MM.1S (cell line): ENCODE measurements around the gene MACROD2.

Source experiments
- DNase-seq: peaks from one replicate; pipeline ENCODE4 v3.0.0-alpha.2; 2015
- H2AFZ ChIP-seq: fragments of 300-600 bp; sonication (generic); 2 replicates; pipeline ENCODE4 v1.6.0; 2016; ENCODE audit warnings: antibody characterized with exemption, low read length
- H3F3A ChIP-seq: fragments of 300-600 bp; sonication (generic); 2 replicates; pipeline ENCODE4 v1.6.1; 2016; ENCODE audit warnings: mild to moderate bottlenecking, antibody characterized with exemption, low read length, moderate library complexity, mixed read lengths; ENCODE audit not compliant: insufficient read depth
- H3K27ac ChIP-seq: fragments of 300-600 bp; sonication (generic); 2 replicates; pipeline ENCODE4 v1.5.1; 2016; ENCODE audit warnings: mild to moderate bottlenecking, low read length
- H3K27me3 ChIP-seq: fragments of 300-600 bp; sonication (generic); replicated peaks from 2 replicates; pipeline ENCODE4 v1.6.0; 2016; ENCODE audit warnings: low read length; ENCODE audit not compliant: insufficient read depth
- H3K36me3 ChIP-seq: fragments of 300-600 bp; sonication (generic); replicated peaks from 2 replicates; pipeline ENCODE4 v1.6.1; 2016; ENCODE audit warnings: mild to moderate bottlenecking, low read length, mixed read lengths; ENCODE audit not compliant: insufficient read depth
- H3K4me1 ChIP-seq: fragments of 300-600 bp; sonication (generic); 2 replicates; pipeline ENCODE4 v1.6.1; 2016; ENCODE audit warnings: low read length, mixed read lengths
- H3K4me2 ChIP-seq: fragments of 300-600 bp; sonication (generic); 2 replicates; pipeline ENCODE4 v1.6.0; 2016; ENCODE audit warnings: low read depth, low read length
- H3K4me3 ChIP-seq: fragments of 300-600 bp; sonication (generic); 2 replicates; pipeline ENCODE4 v1.5.1; 2016; ENCODE audit warnings: low read length, mixed read lengths
- H3K79me2 ChIP-seq: fragments of 300-600 bp; sonication (generic); 2 replicates; pipeline ENCODE4 v1.6.1; 2016; ENCODE audit warnings: mixed run types, low read length, mixed read lengths
- H3K9ac ChIP-seq: fragments of 300-600 bp; sonication (generic); 2 replicates; pipeline ENCODE4 v1.6.1; 2016; ENCODE audit warnings: low read length, mixed read lengths
- H3K9me2 ChIP-seq: fragments of 300-600 bp; sonication (generic); replicated peaks from 2 replicates; pipeline ENCODE4 v1.6.1; 2016; ENCODE audit warnings: mild to moderate bottlenecking, low read length, mixed read lengths; ENCODE audit not compliant: insufficient read depth
- H3K9me3 ChIP-seq: fragments of 300-600 bp; sonication (generic); replicated peaks from 2 replicates; pipeline ENCODE4 v1.6.1; 2016; ENCODE audit warnings: mild to moderate bottlenecking, low read length, mixed read lengths; ENCODE audit not compliant: insufficient read depth
- H4K20me1 ChIP-seq: fragments of 300-600 bp; sonication (generic); 2 replicates; pipeline ENCODE4 v1.6.1; 2016; ENCODE audit warnings: mild to moderate bottlenecking, low read length, moderate library complexity, mixed read lengths; ENCODE audit not compliant: insufficient read depth
- CTCF ChIP-seq: fragments of 300-600 bp; sonication (generic); IDR thresholded peaks from 2 replicates; pipeline ENCODE4 v1.5.1; 2016; ENCODE audit warnings: antibody characterized with exemption, low read length, mixed read lengths
- EZH2 ChIP-seq: fragments of 300-600 bp; sonication (generic); optimal IDR thresholded peaks from 2 replicates; pipeline ENCODE3; 2017; ENCODE audit warnings: low read depth, mild to moderate bottlenecking, antibody characterized with exemption, low read length, mixed read lengths
- EZH2phosphoT487 ChIP-seq: fragments of 300-600 bp; sonication (generic); IDR thresholded peaks from 2 replicates; pipeline ENCODE4 v1.6.1; 2018; ENCODE audit warnings: antibody characterized with exemption, low read length

MACROD2 gene

DNA sequence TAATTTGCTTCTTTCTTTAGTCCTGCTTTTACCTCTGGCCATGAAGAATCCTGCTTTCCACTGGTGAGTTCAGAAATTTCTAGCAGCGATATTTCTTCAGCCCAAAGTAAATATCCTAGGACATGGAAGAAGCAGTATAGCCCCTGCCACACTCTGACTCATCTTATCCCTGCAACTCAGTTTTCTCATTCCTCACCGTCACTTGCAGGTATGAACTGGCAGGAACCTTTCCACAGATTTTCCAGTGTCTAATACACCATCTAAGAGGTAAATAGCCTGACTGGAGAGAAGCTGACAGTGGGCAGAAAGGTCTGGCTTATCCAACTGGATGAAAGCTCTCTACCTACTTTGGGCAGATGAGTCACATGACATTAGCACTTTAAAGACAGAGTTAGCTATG is 1158.8 kb downstream of the MACROD2 start:
- Histone ChIP-seq H3K9ac (no peak overlapping the region), H3K27ac (no peak overlapping the region), H3K4me1 (no peaks in the 10 kb centered on the region), H3K27me3 (no peaks in the 10 kb centered on the region), H3F3A (no peaks in the 10 kb centered on the region), H3K4me2 (no peak overlapping the region), H3K9me2 (no peaks in the 10 kb centered on the region), H3K79me2 (no peaks in the 10 kb centered on the region), H3K36me3 (no peaks in the 10 kb centered on the region), H3K4me3 (no peak overlapping the region), H4K20me1 (no peaks in the 10 kb centered on the region), H2AFZ (no peak overlapping the region), H3K9me3 (no peaks in the 10 kb centered on the region)
- DNase-seq: no peak
- TF ChIP-seq CTCF (no peak), EZH2 (no peak), EZH2phosphoT487 (no peak)

DNA sequence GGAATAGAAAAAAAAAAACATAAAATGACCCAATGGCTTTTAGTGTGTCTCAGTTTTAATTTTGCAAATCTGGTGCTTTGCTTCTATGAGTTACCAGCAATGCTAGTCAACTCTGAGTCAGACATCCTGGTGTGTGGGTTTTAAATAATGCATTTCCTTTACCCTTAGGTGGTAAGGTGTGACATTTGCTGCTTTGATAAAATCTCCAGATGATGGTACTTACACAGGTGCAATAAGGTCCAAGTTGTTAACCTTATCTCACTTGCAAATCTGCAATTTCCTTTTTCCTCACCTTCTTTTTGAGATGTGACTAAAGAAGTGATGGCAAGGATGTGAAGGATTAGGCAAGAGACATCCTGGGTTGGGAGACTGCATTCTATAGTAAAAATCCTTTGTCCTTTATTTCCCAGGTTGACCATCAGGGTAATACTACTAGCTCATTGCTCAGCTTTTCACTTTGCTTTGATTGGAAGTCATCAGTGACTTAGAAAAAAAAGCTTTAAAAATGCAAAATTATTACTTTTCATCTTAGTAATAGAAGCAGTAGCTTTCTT is 1160.6 kb downstream of the MACROD2 start:
- DNase-seq: no peak
- Histone ChIP-seq H3K27me3 (no peaks in the 10 kb centered on the region), H3K9me2 (no peaks in the 10 kb centered on the region), H3K9ac (no peak overlapping the region), H3K4me1 (no peaks in the 10 kb centered on the region), H4K20me1 (no peaks in the 10 kb centered on the region), H3K27ac (no peak overlapping the region), H3K9me3 (no peaks in the 10 kb centered on the region), H3K79me2 (no peaks in the 10 kb centered on the region), H3F3A (no peaks in the 10 kb centered on the region), H3K36me3 (no peaks in the 10 kb centered on the region), H2AFZ (no peak overlapping the region), H3K4me3 (no peak overlapping the region), H3K4me2 (no peak overlapping the region)
- TF ChIP-seq EZH2 (no peak), EZH2phosphoT487 (no peak), CTCF (no peak)

DNA sequence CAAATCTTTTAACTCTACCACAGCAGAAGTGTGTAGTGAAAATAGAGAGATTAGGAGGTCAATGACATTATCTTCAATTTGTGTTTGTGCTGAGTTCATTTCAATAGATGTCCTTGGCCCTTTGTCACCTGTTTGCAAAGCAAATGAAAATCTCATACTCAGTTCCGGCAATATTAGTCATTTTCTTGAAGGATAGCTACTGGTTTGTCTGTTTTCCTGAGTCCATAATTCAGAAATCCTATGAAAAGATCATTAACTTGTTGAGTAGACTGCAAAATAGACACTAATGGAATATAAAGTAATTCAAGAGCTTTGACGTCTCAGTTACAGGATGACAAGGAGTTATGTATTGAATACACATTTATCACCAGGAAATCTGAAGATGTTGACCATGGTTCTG is 1163.2 kb downstream of the MACROD2 start:
- Histone ChIP-seq H3K79me2 (no peaks in the 10 kb centered on the region), H3K27ac (no peak overlapping the region), H3K4me1 (peaks cover 17% of the 10 kb centered on the region), H2AFZ (no peak overlapping the region), H3K9me3 (no peaks in the 10 kb centered on the region), H3K36me3 (no peaks in the 10 kb centered on the region), H3K27me3 (no peaks in the 10 kb centered on the region), H3K9me2 (no peaks in the 10 kb centered on the region), H4K20me1 (no peaks in the 10 kb centered on the region), H3F3A (peaks cover 6% of the 10 kb centered on the region), H3K4me2 (no peak overlapping the region), H3K4me3 (no peak overlapping the region), H3K9ac (no peak overlapping the region)
- no peak for DNase-seq
- no peak for TF ChIP-seq EZH2phosphoT487
- no peak for TF ChIP-seq CTCF
- TF ChIP-seq EZH2: no peak
